K562 (cell line): ENCODE measurements around the gene KCNG1. TPM values are rescaled to one million over a fixed set of nuclear protein-coding genes. Genes with fewer than 3 reads are reported as not detected.

ENCODE experiments used
- AFF1 ChIP-seq, 2 experiments: fragments of 450-650 bp; IDR thresholded peaks; 2 replicates each; pipeline ENCODE4 v1.6.1; 2018; ENCODE audit warnings: mild to moderate bottlenecking in 2 of 2, low read depth in 1 of 2; ENCODE audit not compliant: partially characterized antibody in 2 of 2
- ATF3 ChIP-seq, 2 experiments: fragments of 450-650 bp in 1 of 2; sonication (generic) in 1 of 2; formaldehyde crosslinking in 1 of 2; IDR thresholded peaks in 1 of 2; conservative IDR thresholded peaks in 1 of 2; 2 replicates each; pipeline versions ENCODE4 v1.6.1 to v1.8.1; 2016 to 2023; ENCODE audit warnings: mild to moderate bottlenecking in 2 of 2, moderate library complexity in 2 of 2, inconsistent platforms in 1 of 2, missing genetic modification reagents in 1 of 2
- CBX1 ChIP-seq: sonication (generic); IDR thresholded peaks from 2 replicates; pipeline ENCODE4 v1.6.1; 2016; ENCODE audit warnings: antibody characterized with exemption, low read depth, mild to moderate bottlenecking
- CTBP1 ChIP-seq: fragments of 450-650 bp; IDR thresholded peaks from 2 replicates; pipeline ENCODE4 v1.6.1; 2016; ENCODE audit warnings: borderline replicate concordance
- MYBL2 ChIP-seq, 2 experiments: fragments of 450-650 bp in 1 of 2; sonication (generic) in 1 of 2; formaldehyde crosslinking in 1 of 2; IDR thresholded peaks; 2 replicates each; pipeline versions ENCODE4 v1.6.1 to v1.8.1; 2017 to 2022; ENCODE audit warnings: borderline replicate concordance in 1 of 2, inconsistent platforms in 1 of 2, low read depth in 1 of 2, mild to moderate bottlenecking in 1 of 2, missing genetic modification reagents in 1 of 2, moderate library complexity in 1 of 2
- PTTG1 ChIP-seq: fragments of 450-650 bp; IDR thresholded peaks from 2 replicates; pipeline ENCODE4 v1.6.1; 2016; ENCODE audit warnings: low read depth, mild to moderate bottlenecking, missing genetic modification characterization, missing compliant biosample characterization
- SMARCB1 ChIP-seq: IDR thresholded peaks from 2 replicates; pipeline ENCODE4 v1.6.1; 2011; ENCODE audit warnings: improper control_type of control experiment, low read depth; ENCODE audit not compliant: insufficient read length
- SNAPC5 ChIP-seq: fragments of 250-450 bp; sonication (Bioruptor Pico); IDR thresholded peaks from 2 replicates; pipeline ENCODE4 v1.8.0; 2021; ENCODE audit warnings: moderate library complexity, mild to moderate bottlenecking, inconsistent platforms
- SPI1 ChIP-seq: IDR thresholded peaks from 2 replicates; pipeline ENCODE4 v1.6.1; 2011; ENCODE audit warnings: low read depth, low read length, control low read depth, borderline replicate concordance
- TOE1 ChIP-seq, 2 experiments: fragments of 450-650 bp in 1 of 2; sonication (generic) in 1 of 2; formaldehyde crosslinking in 1 of 2; IDR thresholded peaks; 2 replicates each; pipeline versions ENCODE4 v1.7.1 to v1.8.0; 2016 to 2022; ENCODE audit warnings: borderline replicate concordance in 2 of 2, mild to moderate bottlenecking in 2 of 2, antibody characterized with exemption in 1 of 2, inconsistent platforms in 1 of 2, low read depth in 1 of 2, missing genetic modification reagents in 1 of 2, moderate library complexity in 1 of 2
- UBTF ChIP-seq, 2 experiments: IDR thresholded peaks; 2 replicates each; pipeline ENCODE4 v1.6.1; 2012; ENCODE audit warnings: improper control_type of control experiment in 2 of 2, low read depth in 2 of 2, low read length in 2 of 2, borderline replicate concordance in 1 of 2
- WHSC1 ChIP-seq: IDR thresholded peaks from one replicate; pipeline ENCODE4 v1.6.1; 2012; ENCODE audit warnings: low read length, control low read depth, inconsistent platforms
- ZNF184 ChIP-seq: sonication (generic); formaldehyde crosslinking; IDR thresholded peaks from 2 replicates; pipeline ENCODE4 v1.5.0; 2020; ENCODE audit warnings: missing genetic modification reagents
- ZNF217 ChIP-seq: sonication (generic); formaldehyde crosslinking; IDR thresholded peaks from 2 replicates; pipeline ENCODE4 v1.8.0; 2022; ENCODE audit warnings: mild to moderate bottlenecking, missing genetic modification reagents
- ZNF511 ChIP-seq: sonication (generic); formaldehyde crosslinking; IDR thresholded peaks from 2 replicates; pipeline ENCODE4 v1.8.0; 2022; ENCODE audit warnings: mild to moderate bottlenecking, missing genetic modification reagents
- ZSCAN29 ChIP-seq: fragments of 450-650 bp; IDR thresholded peaks from 2 replicates; pipeline ENCODE4 v1.6.1; 2017
- polyA plus RNA-seq, 8 experiments: library from polyadenylated mRNA; depleted of rRNA in 4 of 8; stranded (reverse) in 5 of 8; unstranded in 3 of 8; fragments of >200 nt; fragmentation: Nextera tagmentation in 2 of 8; fragmentation: Illumina TruSeq in 1 of 8; extraction: Ambion mirVana in 2 of 8; extraction: Trizol in 1 of 8; gene quantifications; 2 replicates each; pipeline versions ENCODE4 v1.2.1 to v1.2.3, GENCODE V29; 2011 to 2014; ENCODE audit warnings: inconsistent platforms in 1 of 8, missing spikeins in 1 of 8
- total RNA-seq, 7 experiments: library from RNA; depleted of rRNA in 6 of 7; stranded (reverse); fragments of >200 nt in 6 of 7; fragmentation: Illumina TruSeq in 2 of 7; extraction: Trizol in 2 of 7; gene quantifications; 2 replicates each; pipeline versions ENCODE4 v1.2.1 to v1.2.3, GENCODE V29; 2011 to 2021; ENCODE audit warnings: low replicate concordance in 1 of 7

The KCNG1 gene
- total and polyA plus RNA-seq, 9 of the 15 experiments (the other 6 are each of a cell fraction or from before 2014, with no cell fraction given) = 0.06 to 1.5 (median 0.22) TPM; not detected in 2

GRCh38 chr20:50980851-50981713 is 41.8 kb downstream of the KCNG1 start (continued):
- TF ChIP-seq TOE1 (IDR thresholded peaks at IDR 0.05; ENCODE audit: borderline replicate concordance) (no peak), TOE1 (CRISPR knock-in tag; IDR thresholded peaks at IDR 0.05; ENCODE audit: borderline replicate concordance, low read depth) (no peak), SPI1 (peak; percentile 61), UBTF (IDR thresholded peaks at IDR 0.05; ENCODE audit: borderline replicate concordance in 1 of 2, low read depth in 2 of 2, low read length in 2 of 2) (no peak), ZNF511 (CRISPR knock-in tag) (no peak), AFF1 (IDR thresholded peaks at IDR 0.05; ENCODE audit: low read depth in 1 of 2, partially characterized antibody in 2 of 2) (no peak), SNAPC5 (CRISPR knock-in tag) (no peak), ATF3 (IDR thresholded peaks at IDR 0.05) (no peak), ATF3 (CRISPR knock-in tag; conservative IDR thresholded peaks at IDR 0.05) (no peak), MYBL2 (IDR thresholded peaks at IDR 0.05; ENCODE audit: low read depth) (no peak), MYBL2 (CRISPR knock-in tag; IDR thresholded peaks at IDR 0.05; ENCODE audit: borderline replicate concordance) (no peak), ZNF217 (CRISPR knock-in tag) (no peak), ZSCAN29 (no peak), CBX1 (no peak), ZNF184 (CRISPR knock-in tag) (no peak), PTTG1 (tag) (no peak), WHSC1 (no peak), CTBP1 (no peak), SMARCB1 (no peak)
